CMK (cell line): ENCODE data around the gene GOSR2.

Source experiments
- DNase-seq: peaks from one replicate; pipeline ENCODE4 v3.0.0-alpha.2; 2010; ENCODE audit warnings: low read depth

GOSR2 gene

GRCh38 chr17:46922804-46923635 lies at the start of gene GOSR2:
TSS of gene GOSR2 (plus strand) at chr17:46923160. CDS start at chr17:46923193, 33 bp downstream.
- DNase-seq, result peak; percentile 85

- no peak for DNase-seq
These were observed 48.9 kb upstream of the GOSR2 start for GRCh38 chr17:46873941-46874645.

- DNase-seq, result no peak
These were observed 48.1 kb upstream of the GOSR2 start for GRCh38 chr17:46874906-46875305.

GRCh38 chr17:46875849-46876352 lies 47.1 kb upstream of the GOSR2 start:
- DNase-seq, result no peak

GRCh38 chr17:46876353-46876887 lies 46.5 kb upstream of the GOSR2 start:
- DNase-seq, result no peak

GRCh38 chr17:46876926-46877325 lies 46.0 kb upstream of the GOSR2 start:
- no peak for DNase-seq

GRCh38 chr17:46877466-46877865 lies 45.5 kb upstream of the GOSR2 start:
- DNase-seq, result no peak

GRCh38 chr17:46878055-46878454 lies 44.9 kb upstream of the GOSR2 start:
- DNase-seq, result no peak

- DNase-seq, result no peak
These were observed 43.9 kb upstream of the GOSR2 start for GRCh38 chr17:46879101-46879500.

GRCh38 chr17:46881015-46881414 lies 41.9 kb upstream of the GOSR2 start:
- no peak for DNase-seq

GRCh38 chr17:46882666-46883065 lies 40.3 kb upstream of the GOSR2 start:
- no peak for DNase-seq

GRCh38 chr17:46883871-46884520 lies 39.0 kb upstream of the GOSR2 start:
- DNase-seq, result no peak

- no peak for DNase-seq
These were observed 38.4 kb upstream of the GOSR2 start for GRCh38 chr17:46884552-46884951.

GRCh38 chr17:46885415-46886309 lies 37.3 kb upstream of the GOSR2 start:
- no peak for DNase-seq

- no peak for DNase-seq
These were observed 36.7 kb upstream of the GOSR2 start for GRCh38 chr17:46886310-46886663.

GRCh38 chr17:46887717-46888116 lies 35.2 kb upstream of the GOSR2 start:
- DNase-seq, result no peak

GRCh38 chr17:46888727-46889126 lies 34.2 kb upstream of the GOSR2 start:
- no peak for DNase-seq

- DNase-seq, result no peak
These were observed 33.4 kb upstream of the GOSR2 start for GRCh38 chr17:46889519-46889918.

GRCh38 chr17:46889992-46890564 lies 32.9 kb upstream of the GOSR2 start:
- no peak for DNase-seq

- DNase-seq, result no peak
These were observed 32.3 kb upstream of the GOSR2 start for GRCh38 chr17:46890638-46891037.

GRCh38 chr17:46892192-46892703 lies 30.7 kb upstream of the GOSR2 start:
- no peak for DNase-seq
